Activated effector memory CD4-positive, alpha-beta T cell treated with Interleukin-2 at 50 U/mL for 16 hours (primary cell): Measurements from ENCODE around the gene HSPA8.

Experiments used
- DNase-seq: peaks from one replicate; pipeline ENCODE4 v3.0.0-alpha.2; 2020

Gene HSPA8

GRCh38 chr11:123046473-123047259 lies 15.3 kb downstream of the HSPA8 start:
- DNase-seq: no peak

GRCh38 chr11:123045101-123045500 lies 16.8 kb downstream of the HSPA8 start:
- DNase-seq: no peak

- no peak for DNase-seq
Measured at GRCh38 chr11:123041185-123041584, 20.8 kb downstream of the HSPA8 start.

- DNase-seq: no peak
Measured at GRCh38 chr11:123040111-123040432, 21.9 kb downstream of the HSPA8 start.

- DNase-seq: no peak
Measured at GRCh38 chr11:123035831-123036230, 26.1 kb downstream of the HSPA8 start.

GRCh38 chr11:123034597-123034996 lies 27.3 kb downstream of the HSPA8 start:
- no peak for DNase-seq

GRCh38 chr11:123033895-123034294 lies 28.0 kb downstream of the HSPA8 start:
- DNase-seq: no peak

GRCh38 chr11:123030517-123030916 lies 31.4 kb downstream of the HSPA8 start:
- no peak for DNase-seq

- DNase-seq: no peak
Measured at GRCh38 chr11:123020968-123021367, 41.0 kb downstream of the HSPA8 start.

GRCh38 chr11:123018702-123019101 lies 43.2 kb downstream of the HSPA8 start:
- no peak for DNase-seq

- no peak for DNase-seq
Measured at GRCh38 chr11:123011510-123011909, 50.4 kb downstream of the HSPA8 start.
